H9 (cell line): Measurements from ENCODE around the gene DGKD. TPM values are rescaled to one million over a fixed set of nuclear protein-coding genes. Genes with fewer than 3 reads are reported as not detected.

ENCODE experiments used
- DNase-seq: peaks from one replicate; pipeline ENCODE4 v3.0.0-alpha.2; 2017
- H2AFZ ChIP-seq: one replicate; pipeline ENCODE4 v1.6.1; 2013; ENCODE audit warnings: mild to moderate bottlenecking, low read length, control low read depth, moderate library complexity
- H2AK5ac ChIP-seq: 2 replicates; pipeline ENCODE4 v1.6.1; 2013; ENCODE audit warnings: low read length, control low read depth, mixed read lengths; ENCODE audit not compliant: insufficient read length
- H2BK120ac ChIP-seq: one replicate; pipeline ENCODE4 v1.6.1; 2013; ENCODE audit warnings: low read depth, mild to moderate bottlenecking, low read length, control low read depth, inconsistent platforms; ENCODE audit not compliant: poor library complexity, severe bottlenecking
- H2BK12ac ChIP-seq: 2 replicates; pipeline ENCODE4 v1.6.1; 2013; ENCODE audit warnings: low read length, control low read depth, mixed read lengths, low read depth; ENCODE audit not compliant: insufficient read length
- H2BK15ac ChIP-seq: 2 replicates; pipeline ENCODE4 v1.6.1; 2013; ENCODE audit warnings: low read depth, low read length, control low read depth
- H2BK20ac ChIP-seq: one replicate; pipeline ENCODE4 v1.6.1; 2013; ENCODE audit warnings: low read depth, mild to moderate bottlenecking, low read length, control low read depth, inconsistent platforms; ENCODE audit not compliant: poor library complexity, severe bottlenecking
- H2BK5ac ChIP-seq: 2 replicates; pipeline ENCODE4 v1.6.1; 2013; ENCODE audit warnings: low read length, control low read depth, mixed read lengths; ENCODE audit not compliant: insufficient read length
- H3K14ac ChIP-seq: 2 replicates; pipeline ENCODE4 v1.6.1; 2013; ENCODE audit warnings: low read length, control low read depth; ENCODE audit not compliant: insufficient read depth
- H3K18ac ChIP-seq: 2 replicates; pipeline ENCODE4 v1.6.1; 2013; ENCODE audit warnings: low read depth, mild to moderate bottlenecking, mixed read lengths, low read length, control low read depth; ENCODE audit not compliant: insufficient read length
- H3K23ac ChIP-seq: 2 replicates; pipeline ENCODE4 v1.6.1; 2013; ENCODE audit warnings: low read length, control low read depth, mixed read lengths, low read depth; ENCODE audit not compliant: insufficient read length
- H3K23me2 ChIP-seq: 2 replicates; pipeline ENCODE4 v1.6.1; 2013; ENCODE audit warnings: low read depth, mild to moderate bottlenecking, mixed read lengths, low read length, control low read depth; ENCODE audit not compliant: insufficient read length, poor library complexity, severe bottlenecking
- H3K27ac ChIP-seq: 2 replicates; pipeline ENCODE4 v1.5.1; 2013; ENCODE audit warnings: low read length, control low read depth, mixed read lengths, low read depth; ENCODE audit not compliant: insufficient read length
- H3K27me3 ChIP-seq: 2 replicates; pipeline ENCODE4 v1.6.1; 2013; ENCODE audit warnings: low read length, control low read depth, inconsistent platforms; ENCODE audit not compliant: insufficient read depth
- H3K4ac ChIP-seq: 2 replicates; pipeline ENCODE4 v1.6.1; 2013; ENCODE audit warnings: low read depth, mild to moderate bottlenecking, control low read depth, inconsistent platforms, low read length, moderate library complexity
- H3K4me1 ChIP-seq: 2 replicates; pipeline ENCODE4 v1.6.1; 2013; ENCODE audit warnings: low read length, control low read depth, inconsistent platforms; ENCODE audit not compliant: insufficient read depth
- H3K4me2 ChIP-seq: 2 replicates; pipeline ENCODE4 v1.6.1; 2013; ENCODE audit warnings: low read length, control low read depth, mixed read lengths; ENCODE audit not compliant: insufficient read length, insufficient read depth
- H3K56ac ChIP-seq: 2 replicates; pipeline ENCODE4 v1.6.1; 2013; ENCODE audit warnings: low read depth, mild to moderate bottlenecking, mixed read lengths, low read length, control low read depth; ENCODE audit not compliant: insufficient read length
- H3K79me1 ChIP-seq: 2 replicates; pipeline ENCODE4 v1.6.1; 2013; ENCODE audit warnings: low read depth, mild to moderate bottlenecking, moderate library complexity, low read length, control low read depth, inconsistent platforms; ENCODE audit not compliant: insufficient read depth, poor library complexity, severe bottlenecking
- H3K79me2 ChIP-seq: 2 replicates; pipeline ENCODE4 v1.6.1; 2013; ENCODE audit warnings: low read length, control low read depth, inconsistent platforms; ENCODE audit not compliant: insufficient read depth
- H3K9ac ChIP-seq: 2 replicates; pipeline ENCODE4 v1.6.1; 2013; ENCODE audit warnings: low read length, control low read depth, mixed read lengths; ENCODE audit not compliant: insufficient read length; ENCODE audit errors: extremely low read depth
- H3K9me3 ChIP-seq: one replicate; pipeline ENCODE4 v1.6.1; 2013; ENCODE audit warnings: low read depth, low read length, inconsistent platforms; ENCODE audit not compliant: control insufficient read depth
- H3T11ph ChIP-seq: one replicate; pipeline ENCODE4 v1.6.1; 2013; ENCODE audit warnings: mild to moderate bottlenecking, low read length, control low read depth, inconsistent platforms
- H4K20me1 ChIP-seq: one replicate; pipeline ENCODE4 v1.6.1; 2013; ENCODE audit not compliant: control insufficient read depth, insufficient read length, insufficient read depth
- H4K5ac ChIP-seq: 2 replicates; pipeline ENCODE4 v1.6.1; 2013; ENCODE audit warnings: low read depth, mild to moderate bottlenecking, mixed read lengths, low read length, control low read depth; ENCODE audit not compliant: insufficient read length
- H4K8ac ChIP-seq: replicated peaks from 2 replicates; pipeline ENCODE4 v1.6.1; 2013; ENCODE audit warnings: low read length, control low read depth, mixed read lengths, low read depth; ENCODE audit not compliant: insufficient read length
- H4K91ac ChIP-seq: 2 replicates; pipeline ENCODE4 v1.6.1; 2013; ENCODE audit warnings: low read depth, mild to moderate bottlenecking, moderate library complexity, mixed read lengths, low read length, control low read depth; ENCODE audit not compliant: insufficient read length
- H3K27ac Mint-ChIP-seq, 3 experiments: 2 replicates in 2 of 3; 3 replicates in 1 of 3; pipeline ENCODE4 v1.8.0; 2020 to 2021; ENCODE audit warnings: mixed read lengths in 3 of 3, mild to moderate bottlenecking in 1 of 3, moderate library complexity in 1 of 3
- H3K27me3 Mint-ChIP-seq: 2 replicates; pipeline ENCODE4 v1.8.0; 2021; ENCODE audit warnings: low read depth, mild to moderate bottlenecking, moderate library complexity, mixed read lengths
- H3K36me3 Mint-ChIP-seq, 3 experiments: 2 replicates in 2 of 3; 3 replicates in 1 of 3; pipeline ENCODE4 v1.8.0; 2020 to 2021; ENCODE audit warnings: low read depth in 3 of 3, mixed read lengths in 3 of 3; ENCODE audit not compliant: insufficient read depth in 1 of 3
- H3K4me1 Mint-ChIP-seq, 2 experiments: 2 replicates each; pipeline ENCODE4 v1.8.0; 2020; ENCODE audit warnings: mixed read lengths in 2 of 2
- H3K4me3 Mint-ChIP-seq, 2 experiments: 2 replicates in 1 of 2; 3 replicates in 1 of 2; pipeline ENCODE4 v1.8.0; 2020 to 2021; ENCODE audit warnings: mild to moderate bottlenecking in 2 of 2, mixed read lengths in 2 of 2, moderate library complexity in 1 of 2
- H3K9me3 Mint-ChIP-seq, 2 experiments: 2 replicates in 1 of 2; 3 replicates in 1 of 2; pipeline ENCODE4 v1.8.0; 2020; ENCODE audit warnings: mild to moderate bottlenecking in 2 of 2, mixed read lengths in 2 of 2, moderate library complexity in 1 of 2
- WGBS: extraction: QIAGEN DNeasy Blood & Tissue Kit; methylation state at CpG from one replicate; pipeline ENCODE4 v1.1.7; 2013; ENCODE audit warnings: missing lambda C conversion rate, low lambda C conversion rate, mixed read lengths; ENCODE audit not compliant: insufficient read length; ENCODE audit errors: extremely low coverage; 5-methylcytosine and 5-hydroxymethylcytosine counted together
- total RNA-seq: library from RNA; stranded (reverse); gene quantifications from 2 replicates; pipeline ENCODE4 v1.2.1, GENCODE V29; 2021
- TF ChIP-seq, protein P1 (sequence below): fragments of 200-600 bp; sonication (generic); conservative IDR thresholded peaks from 3 replicates; pipeline ENCODE4 v1.8.0; 2021; ENCODE audit warnings: antibody characterized with exemption, mild to moderate bottlenecking

Gene DGKD
- total RNA-seq, 1 experiment from 2014 or later: 20.7 TPM

DNA sequence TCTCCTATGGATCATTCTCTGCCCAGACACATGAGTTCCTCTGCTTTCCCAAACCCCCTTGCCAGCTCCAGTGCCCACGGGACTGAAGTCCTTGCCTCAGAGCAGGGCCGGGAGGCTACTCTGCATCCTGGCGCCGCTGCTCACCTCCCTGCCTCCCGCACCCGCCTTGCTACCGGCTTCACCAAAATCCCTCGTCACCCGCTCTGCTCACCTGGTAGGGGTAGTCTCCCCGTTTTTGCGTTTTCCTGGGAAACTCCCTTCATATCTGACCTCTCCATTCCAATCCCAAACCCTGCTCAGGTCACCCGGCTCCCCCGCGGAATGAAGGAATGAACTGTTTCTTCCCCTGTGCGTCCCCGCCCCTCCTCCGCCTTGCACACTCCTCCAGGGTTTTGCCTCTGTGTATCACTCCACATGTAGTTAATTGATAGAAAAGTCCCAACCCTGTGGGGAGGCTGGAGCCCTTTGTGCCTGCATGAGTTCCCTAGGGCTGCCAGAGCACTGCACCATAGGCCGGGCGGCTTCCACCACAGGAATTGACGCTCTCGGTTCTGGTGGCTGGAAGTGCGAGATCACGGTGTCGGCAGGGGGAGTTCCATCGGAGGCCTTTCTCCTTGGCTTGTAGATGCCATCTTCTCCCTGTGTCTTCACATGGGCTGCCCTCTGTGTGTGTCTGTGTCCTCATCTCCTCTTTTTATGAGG is 2.0 kb upstream of the DGKD start:
- H2BK120ac ChIP-seq: no peak overlapping the region
- H3K27me3 Mint-ChIP-seq: peaks cover 83% of the 10 kb centered on the region
- H3K4me1 ChIP-seq: no peaks in the 10 kb centered on the region
- H2BK5ac ChIP-seq: no peak overlapping the region
- H3K23ac ChIP-seq: no peak overlapping the region
- no peak overlapping the region for H2AFZ ChIP-seq
- no CpG with 5 or more reads among the region's 25 CpGs for WGBS
- no peak overlapping the region for H3T11ph ChIP-seq
- H3K14ac ChIP-seq: no peak overlapping the region
- H3K36me3 Mint-ChIP-seq: peaks cover 3 to 10% (median 5%) of the 10 kb centered on the region in 3 experiments; a peak in 5 of 7 replicates
- H3K27ac Mint-ChIP-seq: no peak overlapping the region; a peak in 1 of 7 replicates
- H3K4me1 Mint-ChIP-seq: peaks cover 15 to 17% of the 10 kb centered on the region in 2 experiments
- peaks cover 13% of the 10 kb centered on the region for H3K23me2 ChIP-seq
- peaks cover 3% of the 10 kb centered on the region in 2 experiments; a peak in 1 of 5 replicates for H3K9me3 Mint-ChIP-seq
- no peaks in the 10 kb centered on the region for H3K9me3 ChIP-seq
- no peak overlapping the region for H4K91ac ChIP-seq
- no peak overlapping the region for H4K5ac ChIP-seq
- H3K56ac ChIP-seq: no peak overlapping the region
- H2BK12ac ChIP-seq: no peak overlapping the region
- no peaks in the 10 kb centered on the region for H4K20me1 ChIP-seq
- H3K79me2 ChIP-seq: no peaks in the 10 kb centered on the region
- H3K4me2 ChIP-seq: no peak overlapping the region
- TF ChIP-seq, protein P1, sequence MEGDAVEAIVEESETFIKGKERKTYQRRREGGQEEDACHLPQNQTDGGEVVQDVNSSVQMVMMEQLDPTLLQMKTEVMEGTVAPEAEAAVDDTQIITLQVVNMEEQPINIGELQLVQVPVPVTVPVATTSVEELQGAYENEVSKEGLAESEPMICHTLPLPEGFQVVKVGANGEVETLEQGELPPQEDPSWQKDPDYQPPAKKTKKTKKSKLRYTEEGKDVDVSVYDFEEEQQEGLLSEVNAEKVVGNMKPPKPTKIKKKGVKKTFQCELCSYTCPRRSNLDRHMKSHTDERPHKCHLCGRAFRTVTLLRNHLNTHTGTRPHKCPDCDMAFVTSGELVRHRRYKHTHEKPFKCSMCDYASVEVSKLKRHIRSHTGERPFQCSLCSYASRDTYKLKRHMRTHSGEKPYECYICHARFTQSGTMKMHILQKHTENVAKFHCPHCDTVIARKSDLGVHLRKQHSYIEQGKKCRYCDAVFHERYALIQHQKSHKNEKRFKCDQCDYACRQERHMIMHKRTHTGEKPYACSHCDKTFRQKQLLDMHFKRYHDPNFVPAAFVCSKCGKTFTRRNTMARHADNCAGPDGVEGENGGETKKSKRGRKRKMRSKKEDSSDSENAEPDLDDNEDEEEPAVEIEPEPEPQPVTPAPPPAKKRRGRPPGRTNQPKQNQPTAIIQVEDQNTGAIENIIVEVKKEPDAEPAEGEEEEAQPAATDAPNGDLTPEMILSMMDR: no peak
- H3K27me3 ChIP-seq: peaks cover 5% of the 10 kb centered on the region; the same call in 1 of the 2 replicates
- H3K4me3 Mint-ChIP-seq: no peak overlapping the region; a peak in 1 of 5 replicates
- H3K18ac ChIP-seq: no peak overlapping the region
- H2BK20ac ChIP-seq: no peak overlapping the region
- no peaks in the 10 kb centered on the region for H3K79me1 ChIP-seq
- H2AK5ac ChIP-seq: no peak overlapping the region
- no peak overlapping the region for H3K9ac ChIP-seq
- H2BK15ac ChIP-seq: no peak overlapping the region
- H3K4ac ChIP-seq: no peak overlapping the region
- no peak overlapping the region for H4K8ac ChIP-seq
- no peak overlapping the region for H3K27ac ChIP-seq
- no peak for DNase-seq
